ENCODE results near the gene ACOT13.

DNA sequence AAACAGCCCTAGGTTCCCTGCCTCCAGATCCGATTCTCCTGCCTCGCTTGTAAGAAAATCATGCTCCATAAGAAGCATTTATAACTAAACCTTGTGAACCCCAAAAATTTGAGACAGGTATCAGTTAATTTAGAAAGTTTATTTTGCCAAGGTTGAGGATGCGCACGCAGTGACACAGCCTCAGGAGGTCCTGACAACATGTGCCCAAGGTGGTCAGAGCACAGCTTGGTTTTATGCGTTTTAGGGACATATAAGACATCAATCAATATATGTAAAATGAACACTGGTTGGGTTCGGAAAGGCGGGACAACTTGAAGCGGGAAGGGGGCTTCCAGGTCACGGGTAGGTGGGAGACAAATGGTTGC, 2.1 kb downstream of the ACOT13 start:
- TF ChIP-seq POLR2AphosphoS5 (IDR thresholded peaks at IDR 0.05) (no peak), POLR2A (IDR thresholded peaks at IDR 0.05) (no peak)
- TF ChIP-seq, protein P1, sequence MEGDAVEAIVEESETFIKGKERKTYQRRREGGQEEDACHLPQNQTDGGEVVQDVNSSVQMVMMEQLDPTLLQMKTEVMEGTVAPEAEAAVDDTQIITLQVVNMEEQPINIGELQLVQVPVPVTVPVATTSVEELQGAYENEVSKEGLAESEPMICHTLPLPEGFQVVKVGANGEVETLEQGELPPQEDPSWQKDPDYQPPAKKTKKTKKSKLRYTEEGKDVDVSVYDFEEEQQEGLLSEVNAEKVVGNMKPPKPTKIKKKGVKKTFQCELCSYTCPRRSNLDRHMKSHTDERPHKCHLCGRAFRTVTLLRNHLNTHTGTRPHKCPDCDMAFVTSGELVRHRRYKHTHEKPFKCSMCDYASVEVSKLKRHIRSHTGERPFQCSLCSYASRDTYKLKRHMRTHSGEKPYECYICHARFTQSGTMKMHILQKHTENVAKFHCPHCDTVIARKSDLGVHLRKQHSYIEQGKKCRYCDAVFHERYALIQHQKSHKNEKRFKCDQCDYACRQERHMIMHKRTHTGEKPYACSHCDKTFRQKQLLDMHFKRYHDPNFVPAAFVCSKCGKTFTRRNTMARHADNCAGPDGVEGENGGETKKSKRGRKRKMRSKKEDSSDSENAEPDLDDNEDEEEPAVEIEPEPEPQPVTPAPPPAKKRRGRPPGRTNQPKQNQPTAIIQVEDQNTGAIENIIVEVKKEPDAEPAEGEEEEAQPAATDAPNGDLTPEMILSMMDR (IDR thresholded peaks at IDR 0.05): no peak

Data from gastroesophageal sphincter (tissue), 3 donors.